ENCODE results near the gene SUSD5.

DNA sequence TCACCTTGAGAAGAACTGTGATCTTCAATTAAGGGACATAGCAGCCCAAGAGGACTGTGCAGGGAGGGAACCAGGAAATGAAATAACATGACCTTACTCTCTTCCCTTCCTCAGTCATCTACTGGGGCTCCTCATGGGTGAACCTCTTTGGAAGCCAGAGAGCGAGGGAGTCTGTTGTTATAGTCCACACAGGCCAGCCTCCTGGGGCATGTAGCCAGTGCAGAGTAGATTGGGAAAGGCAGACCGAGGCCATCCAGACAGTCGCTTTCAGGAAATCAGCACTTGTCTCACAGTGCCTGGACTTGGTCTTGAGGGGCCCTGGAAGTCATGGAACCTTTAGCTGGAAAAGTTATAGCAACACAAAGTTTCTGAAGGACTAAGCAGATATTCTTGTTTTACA lies 98.7 kb downstream of the SUSD5 start:
- TF ChIP-seq CTCF (IDR thresholded peaks at IDR 0.05; ENCODE audit: insufficient read depth, low read length, poor library complexity, severe bottlenecking) (no peak), EZH2phosphoT487 (conservative IDR thresholded peaks at IDR 0.05; ENCODE audit: low read length) (no peak)

Data from SU-DHL-6 (cell line).